ENCODE measurements around the gene WNT7B.

The WNT7B gene

GRCh38 chr22:45917700-45918458, 59.1 kb downstream of the WNT7B start:
- TF ChIP-seq CTCF (conservative IDR thresholded peaks at IDR 0.05; ENCODE audit: control insufficient read depth, insufficient read depth, low read depth, low read length), result no peak
- H3K4me3 ChIP-seq (ENCODE audit: control insufficient read depth, low read depth, low read length), result no peak overlapping the region
- DNase-seq (ENCODE audit: low read depth), result no peak

GRCh38 chr22:45917146-45917545, 59.8 kb downstream of the WNT7B start:
- TF ChIP-seq CTCF (conservative IDR thresholded peaks at IDR 0.05; ENCODE audit: control insufficient read depth, insufficient read depth, low read depth, low read length), result no peak
- no peak for DNase-seq (ENCODE audit: low read depth)

GRCh38 chr22:45916515-45916914, 60.4 kb downstream of the WNT7B start:
- no peak overlapping the region for H3K4me3 ChIP-seq (ENCODE audit: control insufficient read depth, low read depth, low read length)

More at GRCh38 chr22:45917146-45917545, 59.8 kb downstream of the WNT7B start:
- H3K4me3 ChIP-seq (ENCODE audit: control insufficient read depth, low read depth, low read length), result no peak overlapping the region

GRCh38 chr22:45915841-45916240, 61.1 kb downstream of the WNT7B start:
- no peak for TF ChIP-seq CTCF (conservative IDR thresholded peaks at IDR 0.05; ENCODE audit: control insufficient read depth, insufficient read depth, low read depth, low read length)

More at GRCh38 chr22:45916515-45916914, 60.4 kb downstream of the WNT7B start:
- no peak for TF ChIP-seq CTCF (conservative IDR thresholded peaks at IDR 0.05; ENCODE audit: control insufficient read depth, insufficient read depth, low read depth, low read length)
- no peak for DNase-seq (ENCODE audit: low read depth)

GRCh38 chr22:45915151-45915550, 61.8 kb downstream of the WNT7B start:
- no peak for DNase-seq (ENCODE audit: low read depth)
- H3K4me3 ChIP-seq (ENCODE audit: control insufficient read depth, low read depth, low read length), result no peak overlapping the region
- TF ChIP-seq CTCF (conservative IDR thresholded peaks at IDR 0.05; ENCODE audit: control insufficient read depth, insufficient read depth, low read depth, low read length), result no peak

More at GRCh38 chr22:45915841-45916240, 61.1 kb downstream of the WNT7B start:
- no peak overlapping the region for H3K4me3 ChIP-seq (ENCODE audit: control insufficient read depth, low read depth, low read length)
- DNase-seq (ENCODE audit: low read depth), result no peak

GRCh38 chr22:45914309-45914708, 62.7 kb downstream of the WNT7B start:
- DNase-seq (ENCODE audit: low read depth), result no peak
- H3K4me3 ChIP-seq (ENCODE audit: control insufficient read depth, low read depth, low read length), result no peak overlapping the region
- TF ChIP-seq CTCF (conservative IDR thresholded peaks at IDR 0.05; ENCODE audit: control insufficient read depth, insufficient read depth, low read depth, low read length), result no peak
